DND-41 (cell line): ENCODE measurements around the gene NPFF.

Experiments used
- ATAC-seq: fragments of 200-7000 bp; cut with Tn5 transposase; 3 replicates; pipeline ENCODE4 v1.9.1; 2021; ENCODE audit warnings: low read depth; ENCODE audit not compliant: insufficient read depth
- DNase-seq: peaks from one replicate; pipeline ENCODE4 v3.0.0-alpha.2; 2020
- H2AFZ ChIP-seq: 2 replicates; pipeline ENCODE4 v1.6.0; 2012; ENCODE audit warnings: low read depth, low read length
- H3K27ac ChIP-seq: 2 replicates; pipeline ENCODE4 v1.5.1; 2012; ENCODE audit warnings: low read length, inconsistent platforms
- H3K27me3 ChIP-seq: fragments of 200-600 bp; sonication (generic); 2 replicates; pipeline ENCODE4 v1.6.0; 2012; ENCODE audit warnings: low read length, mild to moderate bottlenecking, inconsistent platforms; ENCODE audit not compliant: insufficient read depth, poor library complexity
- H3K36me3 ChIP-seq: 2 replicates; pipeline ENCODE4 v1.5.1; 2012; ENCODE audit warnings: low read length, inconsistent platforms; ENCODE audit not compliant: insufficient read depth
- H3K4me1 ChIP-seq: 2 replicates; pipeline ENCODE4 v1.5.1; 2012; ENCODE audit warnings: mild to moderate bottlenecking, low read length; ENCODE audit not compliant: insufficient read depth
- H3K4me2 ChIP-seq: 2 replicates; pipeline ENCODE4 v1.6.0; 2012; ENCODE audit warnings: mild to moderate bottlenecking, moderate library complexity, low read length, inconsistent platforms; ENCODE audit not compliant: insufficient read depth
- H3K4me3 ChIP-seq, 2 experiments: fragments of 200-600 bp in 1 of 2; shearing (Covaris generic) in 1 of 2; 2 replicates each; pipeline ENCODE4 v1.5.1; 2012 to 2016; ENCODE audit warnings: inconsistent platforms in 2 of 2, low read length in 2 of 2, mild to moderate bottlenecking in 2 of 2, low read depth in 1 of 2, moderate library complexity in 1 of 2
- H3K79me2 ChIP-seq: 2 replicates; pipeline ENCODE4 v1.6.0; 2012; ENCODE audit warnings: low read length, inconsistent platforms; ENCODE audit not compliant: insufficient read depth
- H3K9ac ChIP-seq: 2 replicates; pipeline ENCODE4 v1.6.0; 2012; ENCODE audit warnings: low read depth, mild to moderate bottlenecking, inconsistent platforms, low read length, moderate library complexity
- H3K9me3 ChIP-seq: 2 replicates; pipeline ENCODE4 v1.5.1; 2012; ENCODE audit warnings: low read length, moderate library complexity, mild to moderate bottlenecking, inconsistent platforms; ENCODE audit not compliant: insufficient read depth, severe bottlenecking
- H4K20me1 ChIP-seq: 2 replicates; pipeline ENCODE4 v1.6.0; 2012; ENCODE audit warnings: low read length; ENCODE audit not compliant: insufficient read depth
- EZH2 ChIP-seq: IDR thresholded peaks from 3 replicates; pipeline ENCODE4 v1.6.1; 2012; ENCODE audit warnings: borderline replicate concordance, low read depth, mild to moderate bottlenecking, moderate library complexity, low read length, inconsistent platforms; ENCODE audit not compliant: severe bottlenecking
- TF ChIP-seq, protein P1 (sequence below): IDR thresholded peaks from 2 replicates; pipeline ENCODE4 v1.5.1; 2012; ENCODE audit warnings: borderline replicate concordance, low read length, moderate library complexity, mild to moderate bottlenecking; ENCODE audit not compliant: poor library complexity, severe bottlenecking; ENCODE audit errors: extremely low read depth

NPFF gene

DNA sequence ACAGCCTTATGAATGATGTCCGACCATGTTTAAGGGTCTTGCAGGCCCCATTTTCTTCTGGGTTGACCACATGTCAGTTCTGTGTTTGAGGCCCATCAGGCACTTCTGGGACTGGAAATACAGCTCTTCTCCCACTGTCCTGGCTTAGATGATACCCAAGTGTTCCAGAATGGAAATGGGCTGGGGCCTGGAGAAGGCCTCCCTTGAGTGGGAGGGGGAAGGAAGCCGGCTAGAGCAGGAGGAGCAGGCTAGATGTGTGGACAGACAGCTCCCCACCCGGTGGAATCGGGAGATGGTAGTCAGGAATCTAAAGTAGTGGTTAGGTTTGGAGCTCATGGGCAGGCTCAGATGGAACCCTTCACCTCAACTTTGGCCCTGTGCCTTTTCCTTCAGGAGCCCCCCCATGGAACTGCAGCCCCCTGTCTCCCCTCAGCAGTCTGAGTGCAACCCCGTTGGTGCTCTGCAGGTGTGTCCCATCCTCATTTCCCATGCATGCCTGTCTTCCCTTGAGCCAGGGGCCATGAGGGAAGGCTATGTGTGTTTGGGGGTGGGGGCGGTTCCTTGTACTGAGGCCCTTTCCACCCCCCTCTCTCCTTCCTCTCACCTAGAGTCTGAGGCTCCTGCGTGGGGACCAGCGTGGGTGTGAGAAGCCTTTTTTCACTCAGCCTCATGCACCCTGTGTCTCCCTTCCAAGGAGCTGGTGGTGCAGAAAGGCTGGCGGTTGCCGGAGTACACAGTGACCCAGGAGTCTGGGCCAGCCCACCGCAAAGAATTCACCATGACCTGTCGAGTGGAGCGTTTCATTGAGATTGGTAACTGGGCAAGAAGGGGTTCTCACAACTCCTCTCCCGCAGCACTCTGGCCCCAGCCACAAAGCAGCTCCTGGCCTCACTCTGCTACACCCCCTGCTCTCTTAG lies 3.0 kb downstream of the NPFF start:
- H3K79me2 ChIP-seq = peaks cover 22% of the 10 kb centered on the region
- H3K27ac ChIP-seq = no peak overlapping the region
- no peak overlapping the region for H3K4me2 ChIP-seq
- no peak overlapping the region for H3K4me3 ChIP-seq
- no peaks in the 10 kb centered on the region for H3K27me3 ChIP-seq
- H3K9ac ChIP-seq = no peak overlapping the region; the same call in 1 of the 2 replicates
- no peaks in the 10 kb centered on the region for H4K20me1 ChIP-seq
- peak; percentile 4 for DNase-seq
- ATAC-seq = no peak
- no peak overlapping the region for H2AFZ ChIP-seq
- peaks cover 40% of the 10 kb centered on the region for H3K4me1 ChIP-seq
- no peak for TF ChIP-seq EZH2
- TF ChIP-seq, protein P1, sequence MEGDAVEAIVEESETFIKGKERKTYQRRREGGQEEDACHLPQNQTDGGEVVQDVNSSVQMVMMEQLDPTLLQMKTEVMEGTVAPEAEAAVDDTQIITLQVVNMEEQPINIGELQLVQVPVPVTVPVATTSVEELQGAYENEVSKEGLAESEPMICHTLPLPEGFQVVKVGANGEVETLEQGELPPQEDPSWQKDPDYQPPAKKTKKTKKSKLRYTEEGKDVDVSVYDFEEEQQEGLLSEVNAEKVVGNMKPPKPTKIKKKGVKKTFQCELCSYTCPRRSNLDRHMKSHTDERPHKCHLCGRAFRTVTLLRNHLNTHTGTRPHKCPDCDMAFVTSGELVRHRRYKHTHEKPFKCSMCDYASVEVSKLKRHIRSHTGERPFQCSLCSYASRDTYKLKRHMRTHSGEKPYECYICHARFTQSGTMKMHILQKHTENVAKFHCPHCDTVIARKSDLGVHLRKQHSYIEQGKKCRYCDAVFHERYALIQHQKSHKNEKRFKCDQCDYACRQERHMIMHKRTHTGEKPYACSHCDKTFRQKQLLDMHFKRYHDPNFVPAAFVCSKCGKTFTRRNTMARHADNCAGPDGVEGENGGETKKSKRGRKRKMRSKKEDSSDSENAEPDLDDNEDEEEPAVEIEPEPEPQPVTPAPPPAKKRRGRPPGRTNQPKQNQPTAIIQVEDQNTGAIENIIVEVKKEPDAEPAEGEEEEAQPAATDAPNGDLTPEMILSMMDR = no peak
- H3K36me3 ChIP-seq = peaks cover 44% of the 10 kb centered on the region
- H3K9me3 ChIP-seq = no peaks in the 10 kb centered on the region

DNA sequence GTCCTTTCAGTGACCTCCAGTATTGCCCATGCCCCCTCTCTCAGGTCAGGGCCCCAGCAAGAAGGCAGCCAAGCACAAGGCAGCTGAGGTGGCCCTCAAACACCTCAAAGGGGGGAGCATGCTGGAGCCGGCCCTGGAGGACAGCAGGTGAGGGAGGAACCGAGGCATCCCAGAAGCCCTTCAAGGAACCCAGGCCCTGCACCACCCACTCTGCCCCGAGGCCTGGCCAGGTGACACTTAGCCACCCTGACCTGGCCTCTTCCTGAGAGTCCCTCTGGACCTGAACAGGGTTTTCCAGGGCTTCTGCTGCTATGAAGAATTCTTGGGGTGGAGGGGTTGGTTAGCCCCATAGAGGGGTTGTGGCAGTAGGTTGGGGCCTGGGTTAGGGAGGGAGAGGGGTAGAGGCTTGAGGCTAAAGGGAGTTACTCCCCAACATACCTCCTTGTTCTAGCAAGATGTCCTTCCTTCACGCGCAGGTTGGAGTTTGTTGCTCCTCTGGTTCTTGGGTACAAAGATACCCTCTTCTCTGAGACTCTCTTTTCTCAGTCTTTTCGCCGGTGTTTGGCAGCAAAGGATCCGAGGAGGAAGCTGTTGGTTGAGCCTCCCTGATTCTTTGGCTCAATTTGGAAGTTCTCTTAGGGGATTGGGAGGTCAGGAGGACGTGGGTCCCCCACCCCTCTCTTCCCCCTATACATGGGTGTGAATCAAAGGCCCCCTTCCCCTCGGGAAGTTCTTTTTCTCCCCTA lies 4.1 kb downstream of the NPFF start:
- no peaks in the 10 kb centered on the region for H4K20me1 ChIP-seq
- H3K79me2 ChIP-seq = peaks cover 22% of the 10 kb centered on the region
- peaks cover 44% of the 10 kb centered on the region for H3K4me1 ChIP-seq
- H3K9me3 ChIP-seq = no peaks in the 10 kb centered on the region
- H3K4me3 ChIP-seq = no peak overlapping the region
- H3K36me3 ChIP-seq = peaks cover 44% of the 10 kb centered on the region
- peak overlapping the region; percentile 76; the same call in 1 of the 2 replicates for H3K4me2 ChIP-seq
- DNase-seq (no peak), ATAC-seq (no peak)
- no peak for TF ChIP-seq EZH2
- TF ChIP-seq, protein P1 = no peak
- no peaks in the 10 kb centered on the region for H3K27me3 ChIP-seq
- H3K27ac ChIP-seq = 0 out of 2 replicates have a peak overlapping the region, but pooled peaks have one; percentile 11
- H2AFZ ChIP-seq = no peak overlapping the region
- 0 out of 2 replicates have a peak overlapping the region, but pooled peaks have one; percentile 7 for H3K9ac ChIP-seq

DNA sequence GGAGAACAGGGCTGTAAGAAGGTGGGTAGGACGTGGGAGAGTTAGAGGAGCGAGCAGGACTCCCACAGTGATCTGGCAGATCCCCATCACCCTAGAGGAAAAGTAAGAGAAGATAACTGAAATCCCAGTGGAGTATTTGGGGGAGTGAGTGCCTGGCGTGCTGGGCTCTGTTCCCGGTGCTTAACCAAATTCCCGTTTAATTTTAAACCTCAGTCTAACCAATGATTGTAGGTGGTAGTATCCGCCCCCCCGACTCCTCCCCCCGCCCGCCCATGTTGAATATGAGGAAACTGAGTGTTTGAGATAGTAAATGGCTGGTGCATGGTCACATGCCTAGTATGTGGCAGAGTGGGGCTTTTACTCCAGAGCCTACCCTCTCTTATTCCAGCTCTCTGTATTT lies 5.0 kb downstream of the NPFF start:
- no peaks in the 10 kb centered on the region for H4K20me1 ChIP-seq
- peaks cover 44% of the 10 kb centered on the region for H3K36me3 ChIP-seq
- peak overlapping the region; percentile 76 for H3K4me2 ChIP-seq
- peaks cover 22% of the 10 kb centered on the region for H3K79me2 ChIP-seq
- H3K9ac ChIP-seq = peak overlapping the region; percentile 71
- TF ChIP-seq, protein P1 = no peak
- no peak for TF ChIP-seq EZH2
- DNase-seq (no peak), ATAC-seq (no peak)
- H3K9me3 ChIP-seq = no peaks in the 10 kb centered on the region
- H3K4me3 ChIP-seq = peak overlapping the region; percentile 36 to 68; a peak in 3 of 4 replicates
- H3K27ac ChIP-seq = peak overlapping the region; percentile 95
- H3K27me3 ChIP-seq = no peaks in the 10 kb centered on the region
- peaks cover 50% of the 10 kb centered on the region for H3K4me1 ChIP-seq
- H2AFZ ChIP-seq = no peak overlapping the region
